NCI-H748 (cell line): ENCODE data around the gene CHRNA4.

Experiments
- DNase-seq: peaks from one replicate; lab custom pipeline; 2025; ENCODE audit not compliant: unreplicated experiment; lab: John Stamatoyannopoulos, UW

Gene CHRNA4

DNA sequence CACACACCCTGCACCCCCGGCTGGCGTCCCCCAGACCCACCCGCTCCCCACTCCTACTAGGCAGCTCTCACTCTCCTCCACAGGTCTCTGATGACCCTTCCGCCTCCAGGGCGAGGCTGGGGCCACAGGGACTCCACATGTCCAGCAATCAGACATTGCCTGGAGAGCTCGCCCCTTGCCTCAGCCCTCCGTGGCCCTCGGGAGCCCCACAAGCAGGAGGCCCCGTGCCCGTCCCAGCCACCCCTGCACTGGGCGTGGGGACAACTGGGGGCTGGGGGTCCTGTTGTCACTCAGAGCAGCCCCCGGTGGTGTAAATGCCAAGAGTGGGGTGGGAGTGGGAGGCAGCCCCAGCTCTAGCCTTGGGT, 66.6 kb downstream of the CHRNA4 start:
- no peak for DNase-seq

DNA sequence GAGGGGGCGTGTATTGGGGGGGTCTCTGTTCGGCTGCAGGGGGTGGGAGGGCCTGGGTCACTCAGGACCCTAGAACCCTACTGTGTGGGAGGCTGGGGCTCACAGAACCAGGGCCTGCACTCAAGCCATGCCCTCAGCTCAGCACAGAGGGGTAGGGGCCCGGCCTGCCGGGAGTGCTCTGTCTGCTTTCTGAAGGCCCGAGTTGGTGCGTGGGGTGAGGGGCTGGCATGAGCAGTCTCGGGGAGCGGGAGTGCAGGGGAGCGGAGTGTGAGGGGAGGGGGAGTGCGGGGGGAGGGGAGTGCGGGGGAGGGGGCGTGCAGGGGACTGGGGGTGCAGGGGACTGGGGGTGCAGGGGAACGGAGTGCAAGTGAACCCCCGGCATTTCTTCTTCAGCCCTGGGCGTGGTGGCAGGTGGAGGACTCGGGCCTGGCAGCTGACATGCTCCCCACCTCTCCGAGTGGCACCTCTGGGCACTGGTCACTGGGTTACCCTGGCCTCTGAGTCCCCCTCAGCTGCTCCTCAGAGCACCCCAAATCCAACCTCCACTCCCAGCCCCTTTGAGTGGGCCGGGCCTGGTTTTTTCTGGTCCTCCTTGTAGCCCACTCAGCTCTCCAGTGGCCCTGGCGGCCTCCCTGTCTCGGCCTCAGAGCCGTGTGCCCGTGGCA, 67.1 kb downstream of the CHRNA4 start:
- no peak for DNase-seq

GRCh38 chr20:63293456-63293855, 67.7 kb downstream of the CHRNA4 start:
- DNase-seq, result no peak
